GM12892 (cell line): ENCODE data around the gene FOXK2.

Experiments used
- POLR2A ChIP-seq: IDR thresholded peaks from 2 replicates; pipeline ENCODE4 v1.6.1; 2011; ENCODE audit warnings: low read depth, low read length, control low read depth
- POLR2AphosphoS5 ChIP-seq: IDR thresholded peaks from 2 replicates; pipeline ENCODE4 v1.6.1; 2011; ENCODE audit warnings: low read depth, low read length, control low read depth
- TAF1 ChIP-seq: IDR thresholded peaks from 2 replicates; pipeline ENCODE4 v1.6.1; 2011; ENCODE audit warnings: low read depth, mild to moderate bottlenecking, control low read depth, low read length, borderline replicate concordance

DNA sequence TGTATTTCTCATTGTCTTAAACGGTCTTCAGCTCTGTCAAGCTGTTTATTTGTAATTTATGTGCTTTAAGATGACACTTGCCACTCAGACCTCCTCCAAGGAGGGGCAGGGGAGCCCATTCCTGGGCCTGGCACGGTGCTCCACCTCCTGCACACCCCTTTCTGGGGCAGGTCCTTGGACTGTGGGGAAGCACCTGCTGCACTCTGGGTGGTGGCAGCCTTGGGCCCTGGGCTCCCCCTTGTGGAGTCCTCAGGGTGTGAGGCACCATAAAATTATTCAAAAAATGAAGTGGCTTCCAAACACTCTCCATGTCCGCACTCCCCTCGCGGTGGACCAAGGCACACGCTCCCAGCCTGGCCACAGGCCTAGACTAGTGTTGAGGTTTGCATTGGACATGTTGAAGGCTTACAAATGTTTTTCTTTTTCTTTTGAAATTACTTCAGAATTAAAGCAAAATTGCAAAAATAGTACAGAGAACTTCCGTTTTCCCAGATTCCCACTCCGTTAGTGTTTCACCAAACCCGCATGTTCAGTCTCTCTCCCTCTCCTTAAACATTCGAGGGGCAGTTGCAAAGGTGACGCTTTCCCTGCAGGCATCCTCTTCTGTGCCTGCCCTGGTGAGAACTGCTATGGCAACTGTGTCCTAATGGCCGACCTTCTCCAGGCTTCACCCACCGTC, 32.4 kb downstream of the FOXK2 start:
- TF ChIP-seq POLR2A (no peak), POLR2AphosphoS5 (no peak), TAF1 (no peak)
